ENCODE measurements around the gene DLG5. TPM values are rescaled to one million over a fixed set of nuclear protein-coding genes. Genes with fewer than 3 reads are reported as not detected.

The DLG5 gene
- polyA plus RNA-seq, 1 of the 3 experiments (the other 2 are of a cell fraction), result 31.3 TPM

- H3K4me1 ChIP-seq (ENCODE audit: control insufficient read depth in 1 of 2, insufficient read depth in 2 of 2, low read depth in 1 of 2, low read length in 1 of 2), result peaks cover 7 to 68% of the 10 kb centered on the region in 2 experiments; a peak in 2 of 4 replicates
- H3K36me3 ChIP-seq (replicated peaks in 1 of 2; ENCODE audit: control insufficient read depth in 1 of 2, insufficient read depth in 2 of 2, low read length in 1 of 2), result no peaks in the 10 kb centered on the region
- no peaks in the 10 kb centered on the region for H3F3A ChIP-seq (replicated peaks; ENCODE audit: insufficient read depth)
- H2AFZ ChIP-seq (ENCODE audit: low read depth), result no peak overlapping the region
- H3K79me2 ChIP-seq (ENCODE audit: insufficient read depth), result peaks cover 100% of the 10 kb centered on the region
- H3K27me3 ChIP-seq (ENCODE audit: insufficient read depth), result no peaks in the 10 kb centered on the region
- WGBS (ENCODE audit: low lambda C conversion rate), result 74% methylated on average over 3 of the region's 3 CpGs
- no peak overlapping the region for H3K4me2 ChIP-seq
- TF ChIP-seq NFIC (IDR thresholded peaks at IDR 0.05; ENCODE audit: borderline replicate concordance), result no peak
- TF ChIP-seq EZH2phosphoT487 (IDR thresholded peaks at IDR 0.05; ENCODE audit: borderline replicate concordance, low read depth), result no peak
- no peak for TF ChIP-seq TEAD4 (IDR thresholded peaks at IDR 0.05; ENCODE audit: borderline replicate concordance, insufficient read depth)
- TF ChIP-seq FOSL2 (IDR thresholded peaks at IDR 0.05; ENCODE audit: borderline replicate concordance, low read depth), result no peak
- no peak for TF ChIP-seq YY1 (IDR thresholded peaks at IDR 0.05; ENCODE audit: low read depth)
- TF ChIP-seq REST (IDR thresholded peaks at IDR 0.05; ENCODE audit: low read depth, low read length), result no peak
- no peak for TF ChIP-seq RFX5 (IDR thresholded peaks at IDR 0.05; ENCODE audit: low read length)
- no peak for TF ChIP-seq FOXJ3 (CRISPR knock-in tag; IDR thresholded peaks at IDR 0.05)
- TF ChIP-seq USF2 (IDR thresholded peaks at IDR 0.05; ENCODE audit: borderline replicate concordance, low read depth, low read length), result no peak
- no peak for TF ChIP-seq POLR2AphosphoS5 (IDR thresholded peaks at IDR 0.05; ENCODE audit: low read depth, low read length)
- no peak for TF ChIP-seq CHD2 (IDR thresholded peaks at IDR 0.05; ENCODE audit: low read length, partially characterized antibody)
- TF ChIP-seq ELF1 (IDR thresholded peaks at IDR 0.05), result no peak
- TF ChIP-seq GATA2 (CRISPR knock-in tag; IDR thresholded peaks at IDR 0.05), result no peak
- TF ChIP-seq RXRA (IDR thresholded peaks at IDR 0.05; ENCODE audit: borderline replicate concordance, low read depth), result no peak
- TF ChIP-seq RCOR1 (IDR thresholded peaks at IDR 0.05; ENCODE audit: low read length), result no peak
- no peak for TF ChIP-seq MEF2A (IDR thresholded peaks at IDR 0.05; ENCODE audit: borderline replicate concordance, low read depth)
- no peak for TF ChIP-seq SMC3 (IDR thresholded peaks at IDR 0.05; ENCODE audit: low read depth, low read length)
- CTCF ChIA-PET, result interaction anchor here (1.7 kb wide), 1 partner anchor 31 kb away, joined by 5 read pairs; no protein-coding TSS in a partner anchor
- POLR2A ChIA-PET, result no interaction called here
- peak overlapping the region in 1 of 2 experiments; percentile 48; a peak in 1 of 4 replicates for H3K27ac ChIP-seq (ENCODE audit: low read depth in 2 of 2, low read length in 1 of 2)
- peaks cover 91% of the 10 kb centered on the region for H4K20me1 ChIP-seq (ENCODE audit: insufficient read depth)
- H3K9me2 ChIP-seq, result no peaks in the 10 kb centered on the region
- no peak overlapping the region for H3K4me3 ChIP-seq (ENCODE audit: low read depth in 2 of 2, low read length in 1 of 2)
- no peak for DNase-seq
- H3K9me3 ChIP-seq, result no peaks in the 10 kb centered on the region
- no peak overlapping the region for H3K9ac ChIP-seq
Measured at GRCh38 chr10:77894058-77894457, 32.5 kb downstream of the DLG5 start.
